Activated CD8-positive, alpha-beta memory T cell treated with anti-CD3 and anti-CD28 coated beads, Interleukin-2, amount 50 U/mL, for 24 hours (primary cell): Measurements from ENCODE around the gene ENPP4.
"Not testable (repeated sequence)": the region's sequence is repeated elsewhere in the genome, so short reads cannot be mapped to it uniquely, and the experiment has no call there.

Experiments
- DNase-seq: peaks from one replicate; pipeline ENCODE4 v3.0.0-alpha.2; 2020; ENCODE audit errors: extremely low read depth

Gene ENPP4

GRCh38 chr6:46131291-46131690, 1.5 kb downstream of the ENPP4 start:
- not testable (repeated sequence) for DNase-seq

GRCh38 chr6:46134216-46134615, 4.4 kb downstream of the ENPP4 start:
- DNase-seq, result no peak

GRCh38 chr6:46135176-46135575, 5.4 kb downstream of the ENPP4 start:
- no peak for DNase-seq

GRCh38 chr6:46136831-46137230, 7.0 kb downstream of the ENPP4 start:
- DNase-seq, result no peak

- no peak for DNase-seq
Observed at GRCh38 chr6:46137387-46137786, 7.6 kb downstream of the ENPP4 start.

- no peak for DNase-seq
Observed at GRCh38 chr6:46138281-46138680, 8.5 kb downstream of the ENPP4 start.

GRCh38 chr6:46144270-46144669, 14.5 kb downstream of the ENPP4 start:
- no peak for DNase-seq

- DNase-seq, result not testable (repeated sequence)
Observed at GRCh38 chr6:46149066-46149465, 19.3 kb downstream of the ENPP4 start.

- DNase-seq, result no peak
Observed at GRCh38 chr6:46156701-46157100, 26.9 kb downstream of the ENPP4 start.

GRCh38 chr6:46159229-46159628, 29.4 kb downstream of the ENPP4 start:
- DNase-seq, result no peak

GRCh38 chr6:46160102-46160501, 30.3 kb downstream of the ENPP4 start:
- no peak for DNase-seq

GRCh38 chr6:46170357-46171289, 40.8 kb downstream of the ENPP4 start, which contains the start of gene ENPP5:
Gene ENPP5 (minus strand): TSS chr6:46170980. CDS start chr6:46168262, 2,718 bp downstream.
- peak; percentile 38 for DNase-seq

GRCh38 chr6:46172176-46172575, 42.4 kb downstream of the ENPP4 start:
- no peak for DNase-seq

GRCh38 chr6:46174904-46175303, 45.1 kb downstream of the ENPP4 start:
- no peak for DNase-seq

GRCh38 chr6:46175446-46175845, 45.7 kb downstream of the ENPP4 start:
- DNase-seq, result no peak

GRCh38 chr6:46175976-46176375, 46.2 kb downstream of the ENPP4 start:
- DNase-seq, result no peak

GRCh38 chr6:46184114-46184513, 54.3 kb downstream of the ENPP4 start:
- DNase-seq, result no peak

GRCh38 chr6:46186583-46186982, 56.8 kb downstream of the ENPP4 start:
- no peak for DNase-seq

GRCh38 chr6:46189726-46190125, 59.9 kb downstream of the ENPP4 start:
- no peak for DNase-seq

GRCh38 chr6:46190889-46191288, 61.1 kb downstream of the ENPP4 start:
- DNase-seq, result no peak

- DNase-seq, result no peak
Observed at GRCh38 chr6:46191961-46192360, 62.2 kb downstream of the ENPP4 start.
